Hepatocyte (in vitro differentiated cells): ENCODE data around the gene THRA. TPM values are rescaled to one million over a fixed set of nuclear protein-coding genes. Genes with fewer than 3 reads are reported as not detected.

Experiments
- DNase-seq: peaks from one replicate; pipeline ENCODE4 v3.0.0-alpha.2; 2016; ENCODE audit warnings: low spot score
- H2AFZ ChIP-seq: fragments of 200-600 bp; sonication (generic); 2 replicates; pipeline ENCODE4 v1.6.0; 2016; ENCODE audit warnings: antibody characterized with exemption, mild to moderate bottlenecking
- H3K27ac ChIP-seq: fragments of 200-600 bp; sonication (generic); 2 replicates; pipeline ENCODE4 v1.5.1; 2016; ENCODE audit warnings: mild to moderate bottlenecking
- H3K27me3 ChIP-seq: fragments of 200-600 bp; sonication (generic); 2 replicates; pipeline ENCODE4 v1.6.1; 2016
- H3K36me3 ChIP-seq: fragments of 200-600 bp; sonication (generic); replicated peaks from 2 replicates; pipeline ENCODE4 v1.5.1; 2016; ENCODE audit warnings: low read depth; ENCODE audit not compliant: insufficient read depth
- H3K4me1 ChIP-seq: fragments of 200-600 bp; sonication (generic); 2 replicates; pipeline ENCODE4 v1.5.1; 2016; ENCODE audit warnings: mild to moderate bottlenecking, moderate library complexity; ENCODE audit not compliant: insufficient read depth
- H3K4me2 ChIP-seq: fragments of 200-600 bp; sonication (generic); 2 replicates; pipeline ENCODE4 v1.6.0; 2016
- H3K4me3 ChIP-seq: fragments of 200-600 bp; sonication (generic); 2 replicates; pipeline ENCODE4 v1.5.1; 2016; ENCODE audit warnings: mild to moderate bottlenecking
- H3K79me2 ChIP-seq: fragments of 200-600 bp; sonication (generic); 2 replicates; pipeline ENCODE4 v1.6.0; 2017; ENCODE audit warnings: mild to moderate bottlenecking
- H3K9me2 ChIP-seq: fragments of 200-600 bp; sonication (generic); replicated peaks from 2 replicates; pipeline ENCODE4 v1.6.0; 2017; ENCODE audit warnings: mild to moderate bottlenecking; ENCODE audit not compliant: insufficient read depth
- H3K9me3 ChIP-seq: fragments of 200-600 bp; sonication (generic); 2 replicates; pipeline ENCODE4 v1.5.1; 2016; ENCODE audit warnings: low read depth, mild to moderate bottlenecking
- H4K20me1 ChIP-seq: fragments of 200-600 bp; sonication (generic); 2 replicates; pipeline ENCODE4 v1.6.0; 2016; ENCODE audit warnings: mild to moderate bottlenecking; ENCODE audit not compliant: insufficient read depth, poor library complexity, severe bottlenecking
- EZH2 ChIP-seq: fragments of 200-600 bp; sonication (generic); IDR thresholded peaks from 2 replicates; pipeline ENCODE4 v1.6.1; 2016; ENCODE audit warnings: antibody characterized with exemption, mild to moderate bottlenecking, borderline replicate concordance
- EZH2phosphoT487 ChIP-seq: fragments of 200-600 bp; sonication (generic); IDR thresholded peaks from one replicate; pipeline ENCODE4 v1.6.1; 2018; ENCODE audit warnings: antibody characterized with exemption, mild to moderate bottlenecking, low read depth, moderate library complexity; ENCODE audit not compliant: unreplicated experiment, severe bottlenecking
- WGBS: methylation state at CpG from one replicate; pipeline ENCODE4 v1.1.6; 2016; ENCODE audit warnings: low lambda C conversion rate; ENCODE audit errors: missing lambda C conversion rate; 5-methylcytosine and 5-hydroxymethylcytosine counted together
- polyA plus RNA-seq: library from polyadenylated mRNA; unstranded; fragments of >200 nt; fragmentation: Nextera tagmentation; extraction: Ambion mirVana; gene quantifications from 2 replicates; pipeline ENCODE4 v1.2.1, GENCODE V29; 2016
- total RNA-seq: library from RNA; depleted of rRNA; stranded (reverse); fragments of >200 nt; gene quantifications from 2 replicates; pipeline ENCODE4 v1.2.3, GENCODE V29; 2014
- TF ChIP-seq, protein P1 (sequence below): fragments of 200-600 bp; sonication (generic); IDR thresholded peaks from 2 replicates; pipeline ENCODE4 v1.5.1; 2016; ENCODE audit warnings: antibody characterized with exemption, mild to moderate bottlenecking; ENCODE audit not compliant: poor library complexity

Gene THRA
- total and polyA plus RNA-seq, 2 experiments from 2014 or later, result 22.5 to 35.3 TPM

DNA sequence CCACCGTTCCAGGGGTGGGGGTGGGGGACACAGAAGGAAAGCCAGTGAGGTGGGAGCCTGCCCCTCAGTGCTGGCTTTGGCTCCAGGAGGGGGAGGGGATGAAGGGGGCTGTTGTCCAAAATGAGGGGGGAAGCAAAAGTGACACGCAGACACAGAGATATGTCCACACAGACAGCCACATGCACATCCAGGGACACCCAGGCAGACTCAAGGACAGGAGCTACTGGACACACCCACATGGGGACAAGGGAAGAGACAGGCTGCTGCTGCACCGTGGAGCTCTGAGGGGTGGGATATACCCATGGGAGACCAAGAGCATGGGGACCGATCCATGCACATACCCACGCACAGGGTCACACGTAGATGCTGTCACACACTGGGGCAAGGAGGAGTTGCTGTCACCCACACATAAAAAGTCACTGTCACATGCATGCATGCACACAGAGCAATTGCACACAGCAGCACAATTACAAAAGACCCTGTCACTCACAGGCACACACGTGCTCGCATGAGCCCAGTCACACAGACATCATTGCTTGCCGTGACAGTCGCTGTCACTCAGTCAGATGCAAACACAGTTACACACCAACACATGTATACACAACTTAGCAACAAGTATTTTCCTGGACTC is 1.3 kb downstream of the THRA start:
- no peak for TF ChIP-seq EZH2
- TF ChIP-seq EZH2phosphoT487, result no peak
- TF ChIP-seq, protein P1, sequence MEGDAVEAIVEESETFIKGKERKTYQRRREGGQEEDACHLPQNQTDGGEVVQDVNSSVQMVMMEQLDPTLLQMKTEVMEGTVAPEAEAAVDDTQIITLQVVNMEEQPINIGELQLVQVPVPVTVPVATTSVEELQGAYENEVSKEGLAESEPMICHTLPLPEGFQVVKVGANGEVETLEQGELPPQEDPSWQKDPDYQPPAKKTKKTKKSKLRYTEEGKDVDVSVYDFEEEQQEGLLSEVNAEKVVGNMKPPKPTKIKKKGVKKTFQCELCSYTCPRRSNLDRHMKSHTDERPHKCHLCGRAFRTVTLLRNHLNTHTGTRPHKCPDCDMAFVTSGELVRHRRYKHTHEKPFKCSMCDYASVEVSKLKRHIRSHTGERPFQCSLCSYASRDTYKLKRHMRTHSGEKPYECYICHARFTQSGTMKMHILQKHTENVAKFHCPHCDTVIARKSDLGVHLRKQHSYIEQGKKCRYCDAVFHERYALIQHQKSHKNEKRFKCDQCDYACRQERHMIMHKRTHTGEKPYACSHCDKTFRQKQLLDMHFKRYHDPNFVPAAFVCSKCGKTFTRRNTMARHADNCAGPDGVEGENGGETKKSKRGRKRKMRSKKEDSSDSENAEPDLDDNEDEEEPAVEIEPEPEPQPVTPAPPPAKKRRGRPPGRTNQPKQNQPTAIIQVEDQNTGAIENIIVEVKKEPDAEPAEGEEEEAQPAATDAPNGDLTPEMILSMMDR, result no peak
- peaks cover 44% of the 10 kb centered on the region for H3K4me1 ChIP-seq

DNA sequence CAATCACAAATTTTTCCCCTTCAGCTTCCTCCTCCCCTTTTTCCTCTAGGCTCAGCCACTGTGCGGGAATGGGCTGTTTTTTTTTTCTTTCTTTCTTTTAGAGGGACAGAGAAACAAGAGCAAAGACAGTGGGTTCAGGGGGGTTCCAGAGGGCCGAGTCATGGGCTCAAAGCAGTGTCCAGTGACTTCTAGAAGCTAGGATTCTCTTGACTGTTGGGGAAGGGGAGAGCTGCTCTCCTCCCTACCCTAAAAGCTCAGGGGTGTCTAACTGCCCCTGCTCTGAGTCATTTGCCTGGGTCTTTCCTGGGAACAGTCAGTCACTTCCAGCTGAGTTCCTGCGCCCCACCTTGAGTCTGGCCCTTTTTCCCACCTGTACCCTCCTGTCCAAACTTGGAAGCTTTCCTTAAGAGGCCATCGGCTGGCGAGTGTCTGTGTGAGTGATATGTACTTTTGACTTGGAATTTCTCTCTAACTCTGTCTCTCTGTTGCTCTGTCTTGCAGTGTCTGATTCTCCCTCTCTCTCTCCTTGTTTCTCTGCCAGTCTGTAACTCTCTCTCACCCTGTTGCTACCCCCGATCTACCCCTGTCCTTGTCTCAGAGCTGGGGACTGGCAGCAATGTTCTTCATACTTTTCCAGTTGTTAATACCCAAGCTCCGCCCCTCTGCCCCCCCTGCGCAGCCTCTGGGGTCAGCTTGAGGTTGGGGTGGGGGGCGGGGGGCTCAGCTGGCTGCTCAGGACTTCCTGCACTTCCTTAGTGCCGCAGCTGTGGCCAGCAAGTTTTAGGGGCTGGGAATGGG is 2.4 kb downstream of the THRA start:
- H3K4me3 ChIP-seq, result peak overlapping the region; percentile 100
- TF ChIP-seq, protein P1, result no peak
- TF ChIP-seq EZH2, result no peak
- no peak for TF ChIP-seq EZH2phosphoT487
- H3K36me3 ChIP-seq, result no peaks in the 10 kb centered on the region
- H3K27me3 ChIP-seq, result no peaks in the 10 kb centered on the region
- no peaks in the 10 kb centered on the region for H3K9me2 ChIP-seq
- DNase-seq, result no peak
- H3K4me1 ChIP-seq, result peaks cover 55% of the 10 kb centered on the region
- peaks cover 67% of the 10 kb centered on the region for H3K79me2 ChIP-seq
- H4K20me1 ChIP-seq, result peaks cover 4% of the 10 kb centered on the region
- H3K9me3 ChIP-seq, result no peaks in the 10 kb centered on the region
- no peak overlapping the region for H2AFZ ChIP-seq
- H3K4me2 ChIP-seq, result peak overlapping the region; percentile 94
- peak overlapping the region; percentile 88 for H3K27ac ChIP-seq
- WGBS, result 32% methylated on average over 9 of the region's 10 CpGs

More for the DNA sequence above, 1.3 kb downstream of the THRA start:
- DNase-seq, result no peak
- Histone ChIP-seq H3K79me2 (peaks cover 57% of the 10 kb centered on the region), H3K4me2 (peak overlapping the region; percentile 94), H3K9me3 (no peaks in the 10 kb centered on the region), H4K20me1 (peaks cover 4% of the 10 kb centered on the region), H3K36me3 (no peaks in the 10 kb centered on the region), H3K27ac (peak overlapping the region; percentile 88), H3K27me3 (no peaks in the 10 kb centered on the region), H2AFZ (no peak overlapping the region), H3K9me2 (no peaks in the 10 kb centered on the region), H3K4me3 (peak overlapping the region; percentile 100)
- 27% methylated on average over 10 of the region's 10 CpGs for WGBS

DNA sequence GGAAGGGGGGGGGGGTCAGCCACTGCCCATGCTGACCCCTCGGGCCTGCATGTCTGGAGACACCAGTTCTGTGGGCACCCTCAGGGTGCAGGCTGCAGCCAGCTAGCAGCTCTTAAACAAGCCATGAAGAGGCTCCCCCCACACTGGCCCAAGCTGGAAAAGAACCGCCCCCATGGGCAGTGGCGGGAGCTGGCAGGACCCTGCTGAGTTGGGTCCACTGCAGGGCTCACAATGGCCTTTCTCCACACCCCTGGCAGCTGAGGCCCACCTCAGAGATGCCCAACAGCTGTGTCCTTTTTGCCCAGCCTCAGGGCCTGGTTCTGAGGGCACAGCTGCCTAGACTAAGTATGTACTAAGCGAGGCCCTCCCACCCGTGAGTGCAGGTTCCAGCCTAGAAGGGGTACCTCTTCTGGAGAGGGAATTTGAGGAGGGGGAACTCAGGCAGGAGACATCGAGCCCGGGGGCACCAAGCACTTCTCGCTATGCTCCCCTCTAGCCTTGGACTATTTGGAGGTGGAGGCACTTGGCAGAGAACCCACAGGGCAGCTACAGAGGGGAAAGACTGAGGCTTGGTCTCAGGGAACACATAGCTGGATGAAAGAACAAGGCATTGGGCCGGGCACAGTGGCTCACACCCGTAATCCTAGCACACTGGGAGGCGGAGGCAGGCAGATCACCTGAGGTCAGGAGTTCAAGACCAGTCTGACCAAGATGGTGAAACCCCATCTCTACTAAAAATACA is 3.2 kb downstream of the THRA start:
- TF ChIP-seq EZH2phosphoT487 (no peak), EZH2 (no peak)
- TF ChIP-seq, protein P1, result no peak
- no peak overlapping the region for H3K4me3 ChIP-seq
- DNase-seq, result no peak
- peak overlapping the region; percentile 94 for H3K4me2 ChIP-seq
- 87% methylated on average over 10 of the region's 11 CpGs for WGBS
- H3K4me1 ChIP-seq, result peaks cover 63% of the 10 kb centered on the region
- H2AFZ ChIP-seq, result no peak overlapping the region
- H3K36me3 ChIP-seq, result no peaks in the 10 kb centered on the region
- H3K27ac ChIP-seq, result peak overlapping the region; percentile 88
- no peaks in the 10 kb centered on the region for H3K9me3 ChIP-seq
- peaks cover 4% of the 10 kb centered on the region for H4K20me1 ChIP-seq
- H3K9me2 ChIP-seq, result no peaks in the 10 kb centered on the region
- H3K79me2 ChIP-seq, result peaks cover 74% of the 10 kb centered on the region
- no peaks in the 10 kb centered on the region for H3K27me3 ChIP-seq
